Measurements from ENCODE around the gene SPEF1.

SPEF1 gene

DNA sequence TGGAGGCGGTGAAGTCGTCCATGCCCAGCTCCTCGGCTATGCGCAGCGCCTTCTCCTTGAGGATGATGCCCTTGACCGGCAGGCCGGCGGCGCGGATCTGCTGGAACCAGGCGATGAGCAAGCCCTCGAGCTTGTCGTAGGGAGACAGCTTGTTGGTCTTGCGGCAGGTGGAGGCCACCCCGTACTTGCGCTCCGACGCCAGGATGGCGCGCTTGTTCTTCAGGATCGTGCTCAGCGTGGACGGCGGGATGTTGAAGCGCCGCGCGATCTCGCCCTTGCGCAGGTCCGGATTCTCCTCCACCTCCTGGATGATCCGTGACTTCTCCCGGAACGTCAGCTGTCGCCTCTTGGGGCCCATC lies 4.9 kb upstream of the SPEF1 start:
- TF ChIP-seq, protein P1, sequence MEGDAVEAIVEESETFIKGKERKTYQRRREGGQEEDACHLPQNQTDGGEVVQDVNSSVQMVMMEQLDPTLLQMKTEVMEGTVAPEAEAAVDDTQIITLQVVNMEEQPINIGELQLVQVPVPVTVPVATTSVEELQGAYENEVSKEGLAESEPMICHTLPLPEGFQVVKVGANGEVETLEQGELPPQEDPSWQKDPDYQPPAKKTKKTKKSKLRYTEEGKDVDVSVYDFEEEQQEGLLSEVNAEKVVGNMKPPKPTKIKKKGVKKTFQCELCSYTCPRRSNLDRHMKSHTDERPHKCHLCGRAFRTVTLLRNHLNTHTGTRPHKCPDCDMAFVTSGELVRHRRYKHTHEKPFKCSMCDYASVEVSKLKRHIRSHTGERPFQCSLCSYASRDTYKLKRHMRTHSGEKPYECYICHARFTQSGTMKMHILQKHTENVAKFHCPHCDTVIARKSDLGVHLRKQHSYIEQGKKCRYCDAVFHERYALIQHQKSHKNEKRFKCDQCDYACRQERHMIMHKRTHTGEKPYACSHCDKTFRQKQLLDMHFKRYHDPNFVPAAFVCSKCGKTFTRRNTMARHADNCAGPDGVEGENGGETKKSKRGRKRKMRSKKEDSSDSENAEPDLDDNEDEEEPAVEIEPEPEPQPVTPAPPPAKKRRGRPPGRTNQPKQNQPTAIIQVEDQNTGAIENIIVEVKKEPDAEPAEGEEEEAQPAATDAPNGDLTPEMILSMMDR (IDR thresholded peaks at IDR 0.05; ENCODE audit: extremely low read depth, missing control alignments): no peak
- peak; percentile 73 for DNase-seq (ENCODE audit: low spot score)

DNA sequence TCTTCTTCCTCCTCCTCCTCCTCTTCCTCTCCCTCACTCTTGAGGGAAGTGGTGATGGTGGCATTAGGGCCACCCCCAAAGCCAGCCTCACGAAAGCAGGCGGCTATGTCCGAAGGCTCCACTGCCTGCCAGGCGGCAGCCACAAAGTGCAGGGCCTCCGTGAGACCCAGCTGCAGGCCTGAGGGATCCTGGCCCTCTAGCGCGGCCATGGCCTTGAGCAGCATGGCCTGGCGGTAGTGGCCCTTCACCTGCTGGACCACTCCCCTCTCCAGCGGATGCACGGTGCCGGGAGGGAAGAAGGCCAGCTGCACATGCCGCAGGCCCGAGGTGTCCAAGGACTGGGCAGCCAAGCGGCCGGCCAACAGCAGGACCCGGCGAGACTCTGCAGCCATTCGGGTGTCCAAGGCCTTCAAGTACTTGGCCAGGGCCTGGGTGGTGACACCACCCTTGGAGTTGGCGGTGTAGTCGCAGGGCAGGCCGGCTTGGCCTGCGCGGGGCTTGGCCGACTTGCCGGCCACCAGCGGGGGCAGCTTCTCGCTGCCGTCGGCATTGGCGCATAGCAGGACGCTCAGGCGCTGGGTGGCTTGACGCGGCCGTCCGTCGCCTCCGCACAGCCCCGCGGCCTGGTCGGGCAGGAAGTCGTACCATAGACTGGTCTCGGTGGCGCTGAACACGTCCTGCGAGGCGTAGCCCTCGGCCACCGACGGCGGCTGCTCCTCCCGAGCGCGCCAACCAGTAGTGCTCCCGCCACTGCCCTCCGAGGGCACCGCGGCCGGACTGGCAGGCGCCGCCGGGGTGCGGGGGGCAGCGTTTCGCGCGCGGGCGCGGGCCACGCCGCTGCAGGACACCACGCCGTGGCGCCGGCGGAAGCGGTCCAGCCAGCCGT lies 4.2 kb upstream of the SPEF1 start:
- DNase-seq (ENCODE audit: low spot score): no peak
- TF ChIP-seq, protein P1 (IDR thresholded peaks at IDR 0.05; ENCODE audit: extremely low read depth, missing control alignments): no peak

DNA sequence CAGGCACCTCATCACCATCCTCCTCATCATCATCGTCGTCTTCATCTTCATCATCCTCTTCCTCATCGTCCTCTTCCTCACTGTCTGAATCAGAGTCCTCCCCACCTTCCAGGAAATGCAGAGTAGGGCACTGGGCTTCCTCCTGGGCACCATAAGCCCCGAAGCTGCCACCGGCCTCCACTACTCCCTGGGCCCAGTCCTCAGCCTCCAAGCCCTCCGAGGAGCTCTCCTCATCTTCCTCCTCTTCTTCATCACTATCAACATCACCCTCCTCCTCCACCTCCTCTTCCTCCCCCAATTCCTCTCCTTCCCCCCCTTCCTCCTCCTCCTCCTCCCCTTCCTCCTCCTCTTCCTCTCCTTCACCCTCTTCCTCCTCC lies 3.6 kb upstream of the SPEF1 start:
- DNase-seq (ENCODE audit: low spot score): no peak
- TF ChIP-seq, protein P1 (IDR thresholded peaks at IDR 0.05; ENCODE audit: extremely low read depth, missing control alignments): no peak

DNA sequence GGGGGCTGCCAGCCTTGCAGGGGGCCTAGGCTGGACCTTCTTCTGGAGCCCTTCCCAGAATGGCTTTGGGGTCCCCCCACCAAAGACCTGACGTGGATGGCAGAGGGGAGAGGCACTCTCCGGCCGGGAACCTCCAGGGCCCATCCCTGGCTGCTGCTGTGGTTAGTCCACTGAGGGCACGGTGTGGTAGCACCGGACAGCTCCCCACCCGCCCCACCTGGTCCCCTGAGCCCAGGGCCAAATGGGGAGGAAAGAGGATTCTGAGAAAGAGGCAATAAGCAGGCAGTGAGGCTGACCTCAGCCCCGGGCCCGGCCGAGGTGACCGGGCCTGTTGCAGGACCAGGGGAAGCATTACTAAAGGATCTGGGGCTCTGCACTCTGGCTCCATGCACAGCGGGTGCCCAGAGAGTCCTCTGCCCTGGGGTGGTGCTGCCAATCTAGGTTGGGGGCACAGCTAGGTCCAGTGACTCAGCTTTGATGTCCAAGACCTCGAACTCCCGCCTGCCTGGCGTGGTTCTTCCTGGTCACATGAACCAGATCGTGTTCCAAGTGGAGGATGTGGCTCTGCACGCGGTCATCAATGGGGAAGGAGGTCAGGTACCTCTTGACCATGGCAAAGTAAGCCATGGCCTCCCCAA lies 3.1 kb upstream of the SPEF1 start:
- TF ChIP-seq, protein P1 (IDR thresholded peaks at IDR 0.05; ENCODE audit: extremely low read depth, missing control alignments): no peak
- DNase-seq (ENCODE audit: low spot score): no peak

DNA sequence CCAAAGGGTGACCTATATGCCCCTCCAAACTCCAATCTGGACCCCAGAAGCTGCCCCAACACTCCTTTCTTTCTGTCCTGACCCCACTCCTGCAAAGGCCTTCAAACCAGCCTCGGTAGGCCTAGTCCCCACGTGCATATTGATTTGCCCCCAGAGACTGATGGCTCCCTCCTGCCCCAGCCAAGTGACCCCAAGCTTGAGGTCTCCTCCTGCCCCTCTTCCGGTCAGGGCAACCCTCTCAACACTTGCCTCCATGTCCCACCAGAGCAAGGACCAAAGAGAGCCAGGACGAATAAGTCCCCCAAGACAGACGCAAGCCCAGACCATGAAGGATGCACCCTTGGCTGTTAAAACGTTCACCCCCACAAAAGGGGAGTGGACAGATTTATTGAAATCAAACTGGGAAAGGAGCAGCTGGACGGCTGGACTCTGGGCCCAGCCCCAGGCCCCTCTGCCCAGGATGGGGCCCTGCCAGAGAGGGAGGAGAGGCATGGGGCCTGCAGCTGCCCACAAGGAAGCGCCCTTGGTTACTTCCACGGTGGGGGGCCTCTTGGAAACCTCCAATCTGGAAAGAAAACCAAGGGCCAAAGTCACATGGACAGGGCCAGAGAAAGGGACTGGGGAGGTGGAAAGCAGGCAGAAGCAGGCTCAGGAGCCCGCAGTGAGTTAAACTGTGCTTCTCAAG lies 2.4 kb upstream of the SPEF1 start:
- TF ChIP-seq, protein P1 (IDR thresholded peaks at IDR 0.05; ENCODE audit: extremely low read depth, missing control alignments): no peak
- no peak for DNase-seq (ENCODE audit: low spot score)

DNA sequence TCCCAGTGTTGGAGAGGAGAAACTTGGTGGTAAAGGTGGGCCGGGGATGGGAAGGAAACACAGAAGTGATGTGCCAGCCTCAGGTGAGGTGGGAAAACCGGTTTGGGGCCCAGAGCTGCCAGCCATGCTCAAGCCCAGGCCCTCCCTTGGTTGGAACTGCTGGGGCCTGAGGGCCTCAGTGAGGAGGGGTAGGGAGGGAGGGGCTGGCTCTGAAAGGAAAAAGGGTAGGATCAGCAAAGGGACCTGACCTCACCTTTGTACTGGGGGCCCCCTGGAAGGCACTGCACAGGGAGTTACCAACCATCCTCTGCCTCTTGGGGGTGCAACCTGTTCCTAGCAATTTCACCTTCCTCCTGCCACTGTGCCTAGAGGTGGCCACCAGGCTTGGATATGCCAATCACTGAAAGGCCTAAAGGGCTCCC lies 1.8 kb upstream of the SPEF1 start:
- DNase-seq (ENCODE audit: low spot score): no peak
- TF ChIP-seq, protein P1 (IDR thresholded peaks at IDR 0.05; ENCODE audit: extremely low read depth, missing control alignments): no peak

DNA sequence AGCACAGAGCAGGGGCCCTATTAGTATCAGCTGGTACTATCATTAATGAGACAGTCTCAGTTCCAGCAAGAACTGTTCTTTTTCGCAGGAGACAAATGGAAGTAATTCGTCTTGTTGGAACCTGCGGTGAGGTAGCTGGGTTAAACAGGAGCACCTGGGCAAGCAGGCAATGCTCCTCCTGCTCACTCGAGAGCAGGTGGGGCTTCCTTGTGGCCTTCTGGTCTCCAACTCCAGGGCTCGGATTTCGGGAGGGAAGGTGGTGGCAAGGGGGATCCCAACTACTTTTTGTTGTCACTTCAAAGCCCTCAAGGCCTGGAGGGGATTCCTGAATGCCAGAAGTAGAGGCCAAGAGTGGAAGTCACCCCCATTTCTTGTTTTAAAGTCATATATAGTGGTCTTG lies 1.3 kb upstream of the SPEF1 start:
- DNase-seq (ENCODE audit: low spot score): no peak
- TF ChIP-seq, protein P1 (IDR thresholded peaks at IDR 0.05; ENCODE audit: extremely low read depth, missing control alignments): no peak

Data from GM20000 (cell line).